DOHH2 (cell line): Measurements from ENCODE around the gene ATP10B.

Source experiments
- H3F3A ChIP-seq: fragments of 200-600 bp; sonication (generic), shearing (Covaris generic); 2 replicates; pipeline ENCODE4 v1.6.0; 2016; ENCODE audit warnings: antibody characterized with exemption, mild to moderate bottlenecking; ENCODE audit not compliant: control insufficient read depth, insufficient read depth
- H3K27ac ChIP-seq: fragments of 200-600 bp; sonication (generic); 2 replicates; pipeline ENCODE4 v1.5.1; 2014; ENCODE audit warnings: low read depth, mild to moderate bottlenecking, low read length, moderate library complexity
- H3K27me3 ChIP-seq: fragments of 200-600 bp; sonication (generic); 2 replicates; pipeline ENCODE4 v1.6.1; 2014; ENCODE audit warnings: mild to moderate bottlenecking, low read length, mixed read lengths; ENCODE audit not compliant: control insufficient read depth
- H3K36me3 ChIP-seq: fragments of 200-600 bp; sonication (generic); 2 replicates; pipeline ENCODE4 v1.6.1; 2014; ENCODE audit warnings: mild to moderate bottlenecking, low read length, moderate library complexity, mixed read lengths; ENCODE audit not compliant: control insufficient read depth
- H3K4me1 ChIP-seq: fragments of 200-600 bp; sonication (generic); 2 replicates; pipeline ENCODE4 v1.6.1; 2014; ENCODE audit warnings: mild to moderate bottlenecking, low read length, mixed read lengths; ENCODE audit not compliant: control insufficient read depth
- H3K4me2 ChIP-seq: fragments of 200-600 bp; sonication (generic); 2 replicates; pipeline ENCODE4 v1.6.0; 2014; ENCODE audit warnings: mild to moderate bottlenecking, low read length, moderate library complexity
- H3K4me3 ChIP-seq: fragments of 200-600 bp; sonication (generic); 2 replicates; pipeline ENCODE4 v1.5.1; 2014; ENCODE audit warnings: mild to moderate bottlenecking, low read length, mixed read lengths
- H3K79me2 ChIP-seq: fragments of 200-600 bp; sonication (generic); 2 replicates; pipeline ENCODE4 v1.6.1; 2014; ENCODE audit warnings: mild to moderate bottlenecking, low read length, mixed read lengths; ENCODE audit not compliant: control insufficient read depth
- H3K9me2 ChIP-seq: fragments of 200-600 bp; sonication (generic); replicated peaks from 2 replicates; pipeline ENCODE4 v1.6.1; 2014; ENCODE audit warnings: mild to moderate bottlenecking, low read length, mixed read lengths; ENCODE audit not compliant: control insufficient read depth
- H3K9me3 ChIP-seq: fragments of 200-600 bp; sonication (generic); 2 replicates; pipeline ENCODE4 v1.6.1; 2014; ENCODE audit warnings: antibody characterized with exemption, low read length, mixed read lengths; ENCODE audit not compliant: control insufficient read depth, insufficient read depth
- H4K20me1 ChIP-seq: fragments of 200-600 bp; sonication (generic); 2 replicates; pipeline ENCODE4 v1.6.0; 2014; ENCODE audit warnings: low read depth, mild to moderate bottlenecking, antibody characterized with exemption, low read length, moderate library complexity; ENCODE audit not compliant: control insufficient read depth, insufficient read depth
- CTCF ChIP-seq: fragments of 200-600 bp; sonication (generic); IDR thresholded peaks from one replicate; pipeline ENCODE4 v1.5.1; 2014; ENCODE audit warnings: antibody characterized with exemption, mild to moderate bottlenecking, low read depth, low read length; ENCODE audit not compliant: poor library complexity, severe bottlenecking
- EZH2phosphoT487 ChIP-seq: fragments of 200-600 bp; sonication (generic); IDR thresholded peaks from 2 replicates; pipeline ENCODE4 v1.6.1; 2017; ENCODE audit warnings: borderline replicate concordance, mild to moderate bottlenecking, antibody characterized with exemption, low read length, moderate library complexity, mixed read lengths

Gene ATP10B

GRCh38 chr5:160638161-160638742 lies 213.8 kb downstream of the ATP10B start:
- H3K27me3 ChIP-seq = no peaks in the 10 kb centered on the region
- H3K4me2 ChIP-seq = no peak overlapping the region
- no peaks in the 10 kb centered on the region for H3K36me3 ChIP-seq
- H4K20me1 ChIP-seq = no peaks in the 10 kb centered on the region
- H3K79me2 ChIP-seq = no peaks in the 10 kb centered on the region
- no peaks in the 10 kb centered on the region for H3F3A ChIP-seq
- no peaks in the 10 kb centered on the region; the same call in 1 of the 2 replicates for H3K9me3 ChIP-seq
- H3K9me2 ChIP-seq = no peaks in the 10 kb centered on the region
- H3K4me1 ChIP-seq = no peaks in the 10 kb centered on the region
- no peak overlapping the region for H3K4me3 ChIP-seq
- H3K27ac ChIP-seq = no peak overlapping the region
- TF ChIP-seq CTCF (no peak), EZH2phosphoT487 (no peak)

GRCh38 chr5:160637357-160638090 lies 214.5 kb downstream of the ATP10B start:
- H3K36me3 ChIP-seq = no peaks in the 10 kb centered on the region
- H3F3A ChIP-seq = no peaks in the 10 kb centered on the region
- no peaks in the 10 kb centered on the region for H3K9me2 ChIP-seq
- no peaks in the 10 kb centered on the region for H3K27me3 ChIP-seq
- H3K79me2 ChIP-seq = no peaks in the 10 kb centered on the region
- no peak overlapping the region for H3K27ac ChIP-seq
- H3K4me1 ChIP-seq = no peaks in the 10 kb centered on the region
- no peaks in the 10 kb centered on the region; the same call in 1 of the 2 replicates for H3K9me3 ChIP-seq
- no peak overlapping the region for H3K4me3 ChIP-seq
- no peak overlapping the region for H3K4me2 ChIP-seq
- TF ChIP-seq EZH2phosphoT487 = no peak
- no peak for TF ChIP-seq CTCF
- H4K20me1 ChIP-seq = no peaks in the 10 kb centered on the region

- no peaks in the 10 kb centered on the region; the same call in 1 of the 2 replicates for H3K9me3 ChIP-seq
- H3K4me2 ChIP-seq = no peak overlapping the region
- H3K27ac ChIP-seq = no peak overlapping the region
- H3K4me3 ChIP-seq = no peak overlapping the region
- no peak for TF ChIP-seq EZH2phosphoT487
- TF ChIP-seq CTCF = no peak
- no peaks in the 10 kb centered on the region for H3K4me1 ChIP-seq
- no peaks in the 10 kb centered on the region for H3K79me2 ChIP-seq
- H3F3A ChIP-seq = no peaks in the 10 kb centered on the region
- H3K27me3 ChIP-seq = no peaks in the 10 kb centered on the region
- H3K9me2 ChIP-seq = no peaks in the 10 kb centered on the region
- H4K20me1 ChIP-seq = no peaks in the 10 kb centered on the region
- no peaks in the 10 kb centered on the region for H3K36me3 ChIP-seq
Measured at GRCh38 chr5:160635663-160636062, 216.3 kb downstream of the ATP10B start.
